Putamen (tissue), 1 donor: ENCODE data around the gene PADI2.
A peak's percentile ranks its signal among the peaks of the same experiment; 100 is the strongest.

Experiments used
- DNase-seq: peaks from one replicate; pipeline ENCODE4 v3.0.0-alpha.2; 2016; ENCODE audit warnings: low spot score

The PADI2 gene

DNA sequence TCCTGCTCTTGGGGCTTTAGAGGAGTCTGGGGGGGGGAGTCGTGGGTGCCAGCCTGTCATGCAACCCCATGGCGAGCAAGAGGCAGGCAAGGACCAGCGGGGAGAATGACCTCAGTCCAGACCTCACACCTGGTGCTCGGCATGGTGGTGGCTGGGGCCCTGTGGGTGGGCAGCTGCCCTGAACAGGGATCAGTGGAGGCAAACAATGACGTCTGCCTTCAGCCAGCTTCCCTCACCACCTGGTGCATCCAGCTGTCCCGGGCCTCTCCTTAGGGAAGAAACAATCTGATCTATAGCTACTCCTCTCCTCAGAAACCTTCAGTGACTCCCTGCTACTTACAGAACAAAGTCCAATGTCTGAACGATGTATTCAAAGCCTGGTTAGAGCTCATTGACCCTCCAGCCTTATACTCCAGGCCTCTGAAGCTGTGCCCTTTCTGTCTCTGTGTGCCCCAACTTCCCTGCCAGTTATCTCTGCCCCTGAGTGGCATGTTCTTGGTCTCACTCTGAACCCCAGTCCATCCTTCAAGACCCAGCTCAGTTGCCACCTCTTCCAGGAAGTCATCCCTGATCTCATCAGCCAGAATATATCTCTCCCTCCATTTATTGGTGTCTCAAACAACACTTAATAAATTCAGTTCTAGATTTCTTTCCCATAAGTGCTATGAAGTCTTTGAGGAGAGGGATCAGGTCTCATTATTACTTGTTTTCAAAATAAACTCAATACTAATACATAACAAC is 6.6 kb downstream of the PADI2 start:
- DNase-seq, result no peak

DNA sequence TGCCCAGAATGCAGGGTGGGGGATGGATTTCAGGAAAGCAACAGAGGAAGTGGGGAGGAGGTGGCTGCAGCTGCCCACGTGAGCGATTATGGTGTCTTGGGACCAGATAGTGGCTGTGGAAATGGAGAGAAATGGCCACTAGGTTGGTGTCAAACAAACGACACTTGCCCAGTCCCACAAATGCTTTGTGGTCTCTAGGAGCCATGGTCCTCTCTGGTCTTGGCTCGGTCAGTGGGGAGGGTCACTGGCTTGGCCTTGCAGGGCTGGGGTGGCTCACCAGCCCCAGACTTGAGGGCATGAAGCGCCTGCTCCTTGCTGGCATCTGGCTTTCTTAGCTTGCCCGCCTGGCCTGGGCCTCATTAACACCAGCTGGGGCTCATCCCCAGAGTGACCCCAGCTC is 7.2 kb downstream of the PADI2 start:
- no peak for DNase-seq

DNA sequence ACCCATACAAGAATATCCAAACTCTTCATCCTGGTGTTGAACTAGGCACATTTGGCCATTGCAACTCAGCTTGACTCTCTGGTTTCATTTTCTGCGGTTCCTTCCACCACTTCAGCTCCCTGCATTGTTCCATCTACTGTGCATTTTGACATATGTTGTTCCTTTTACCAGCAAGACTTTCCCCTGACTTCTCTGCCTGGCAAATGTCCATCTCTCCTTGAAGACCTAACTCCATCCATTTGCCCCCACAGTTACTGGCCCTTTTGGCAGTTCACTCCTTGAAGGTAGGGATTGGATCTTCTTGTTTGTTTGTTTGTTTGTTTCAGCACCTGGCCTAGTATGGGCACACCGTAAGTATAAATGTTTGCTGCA is 8.7 kb downstream of the PADI2 start:
- no peak for DNase-seq

DNA sequence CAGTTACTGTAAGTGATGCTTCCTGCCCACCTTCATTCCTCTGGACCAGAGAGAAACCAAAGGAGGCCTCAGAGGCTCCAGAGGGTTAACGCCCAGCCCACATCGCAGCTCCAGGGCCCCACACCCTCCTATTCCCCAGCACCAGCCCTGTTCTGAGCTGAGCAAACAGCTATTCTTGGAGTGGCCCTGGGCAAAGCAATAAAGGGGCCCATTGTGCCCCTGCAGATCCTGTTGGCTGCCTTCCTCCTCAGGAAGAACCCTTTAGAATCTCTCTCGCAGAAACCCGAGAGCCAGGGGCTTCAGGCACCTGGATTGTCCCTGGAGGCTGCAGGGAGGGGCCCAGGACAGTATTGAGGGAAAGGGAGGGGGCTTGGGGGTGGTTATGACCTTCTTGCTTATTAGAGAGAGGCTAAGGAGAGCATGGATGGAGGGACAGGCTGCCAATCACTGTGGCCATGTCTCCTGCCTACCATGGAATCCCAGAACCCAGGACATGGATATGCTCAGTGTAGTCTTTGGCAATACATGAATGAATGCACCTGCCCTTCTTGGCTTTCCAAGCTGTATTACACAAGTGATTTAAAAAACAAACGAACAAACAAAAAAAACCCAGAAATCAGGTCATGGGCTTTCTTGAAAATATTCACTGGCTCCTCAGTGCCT is 9.2 kb downstream of the PADI2 start:
- peak; percentile 90 for DNase-seq

DNA sequence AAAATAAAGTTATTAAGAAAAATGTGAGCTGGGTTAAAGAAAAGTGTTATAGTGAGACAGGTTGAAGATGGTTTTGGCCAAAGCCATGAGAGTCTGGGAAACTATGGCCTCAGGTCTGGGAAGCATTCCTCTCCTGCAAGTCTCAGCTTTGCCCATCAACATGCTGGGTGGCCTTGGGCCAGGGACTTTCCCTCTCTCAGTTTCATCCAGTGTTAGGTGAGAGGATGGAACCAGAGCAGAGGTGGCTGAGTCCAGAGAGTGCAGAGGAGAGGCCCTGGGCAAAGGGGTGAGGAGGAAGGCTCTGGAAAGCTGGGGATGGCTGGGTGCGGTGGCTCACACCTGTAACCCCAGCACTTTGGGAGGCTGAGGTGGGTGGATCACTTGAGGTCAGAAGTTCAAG is 10.5 kb downstream of the PADI2 start:
- no peak for DNase-seq

DNA sequence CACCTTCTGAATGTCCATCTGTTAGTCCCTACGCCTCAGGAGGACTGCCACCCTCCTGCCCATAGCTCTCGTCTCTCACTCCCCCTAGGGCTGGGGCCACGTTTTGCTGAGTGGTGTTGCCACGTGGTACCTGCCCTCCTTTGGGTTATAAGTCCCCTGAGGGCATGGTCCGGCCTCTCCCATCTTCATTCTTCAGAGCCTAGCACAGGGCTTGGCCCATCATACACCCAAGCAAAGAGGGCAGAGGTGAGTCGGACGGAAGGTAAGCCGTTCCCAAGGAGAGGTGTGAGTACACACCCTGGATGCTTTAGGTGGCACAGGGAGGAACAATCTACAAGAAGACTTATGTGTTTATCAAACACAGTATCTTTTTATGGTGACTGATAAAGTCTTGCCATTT is 10.9 kb downstream of the PADI2 start:
- DNase-seq, result no peak

DNA sequence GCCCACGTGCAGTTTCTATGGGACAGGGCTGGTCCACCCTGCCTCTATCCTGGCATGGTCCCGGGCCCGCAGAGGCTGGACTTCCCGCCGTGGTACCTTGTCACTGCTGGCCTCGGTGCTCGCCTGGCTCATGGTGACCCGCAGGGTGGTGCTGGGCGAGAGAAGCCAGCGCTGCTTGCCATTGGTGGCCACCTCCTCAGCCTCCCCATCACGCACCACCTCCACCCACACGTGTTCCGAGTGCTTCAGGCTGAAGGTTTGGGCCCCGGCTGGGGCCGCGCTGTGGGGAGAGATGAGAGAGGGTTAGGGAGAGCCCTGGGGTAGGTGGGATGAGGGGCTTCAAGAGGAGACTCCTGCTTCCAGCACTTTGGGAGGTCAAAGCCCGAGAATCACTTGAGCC is 14.5 kb downstream of the PADI2 start:
- no peak for DNase-seq

DNA sequence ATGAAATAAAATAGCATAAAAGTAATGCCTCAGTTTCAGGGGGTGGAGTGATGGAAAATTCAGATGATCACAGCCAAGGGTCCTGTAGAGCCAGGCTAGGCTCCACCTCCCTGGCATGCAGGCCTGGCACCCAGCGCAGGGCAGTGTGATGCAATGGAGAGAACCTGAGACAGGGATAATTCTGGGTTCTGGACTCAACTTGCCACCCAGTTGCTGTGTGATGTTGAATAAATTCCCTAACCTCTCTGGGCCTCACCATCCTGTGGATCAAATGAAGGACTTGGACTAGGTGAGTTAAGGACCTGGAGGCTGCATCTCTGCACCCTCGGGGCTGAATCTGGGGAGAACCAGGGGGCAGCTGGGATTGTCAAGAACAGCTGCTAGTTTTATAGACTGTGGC is 17.0 kb downstream of the PADI2 start:
- no peak for DNase-seq

DNA sequence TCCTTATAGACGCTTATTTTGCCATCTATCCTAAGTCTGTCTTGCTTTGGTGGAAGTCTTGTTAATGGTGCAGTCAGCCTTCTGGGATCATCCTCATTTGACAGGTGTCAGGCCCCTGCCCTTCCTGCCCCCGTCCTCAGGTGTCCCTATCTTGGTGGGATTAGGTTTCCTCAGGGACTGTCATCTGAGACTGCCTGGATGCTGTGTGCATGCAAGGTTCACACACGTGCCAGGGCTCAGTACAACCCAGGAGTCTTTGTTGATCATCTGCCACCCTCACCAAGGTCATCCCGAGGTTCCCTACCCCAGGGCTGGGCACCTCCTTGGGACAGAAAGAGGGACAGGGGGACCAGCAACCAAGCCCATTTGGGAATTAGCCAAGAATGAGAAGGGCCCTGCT is 18.0 kb downstream of the PADI2 start:
- no peak for DNase-seq

DNA sequence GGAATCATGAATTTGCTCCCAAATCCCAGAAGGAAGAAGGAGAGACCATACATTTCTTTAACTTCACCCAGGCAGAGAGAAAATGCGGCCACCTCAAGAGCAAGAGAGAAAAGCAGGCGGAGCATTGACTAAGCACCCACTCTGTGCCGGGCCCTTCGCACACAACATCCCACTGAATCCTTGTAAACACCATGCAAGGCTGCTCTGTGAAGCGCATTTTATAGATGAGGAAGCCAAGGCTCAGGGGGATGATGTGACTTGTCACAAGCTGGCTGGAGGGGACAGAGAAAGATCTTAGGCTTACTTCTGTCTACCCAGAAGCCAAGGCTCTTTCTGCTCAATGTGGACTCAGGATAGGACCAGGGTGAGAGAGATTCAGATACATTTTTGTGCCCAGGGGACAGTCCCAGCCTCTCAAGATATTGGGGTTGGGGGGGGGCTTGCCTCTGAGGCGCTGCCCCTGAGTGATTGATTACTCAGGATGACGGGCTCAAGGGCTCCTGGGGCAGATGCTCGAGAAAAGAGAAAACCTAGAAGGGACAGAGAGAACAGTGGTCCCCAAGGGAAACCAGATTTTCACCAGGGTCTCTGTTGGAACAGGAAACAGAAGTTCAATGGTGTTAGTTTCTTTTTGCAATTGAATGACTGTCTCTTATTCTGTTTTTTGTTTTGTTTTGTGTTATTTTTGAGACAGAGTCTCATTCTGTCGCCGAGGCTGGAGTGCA is 19.5 kb downstream of the PADI2 start:
- no peak for DNase-seq

DNA sequence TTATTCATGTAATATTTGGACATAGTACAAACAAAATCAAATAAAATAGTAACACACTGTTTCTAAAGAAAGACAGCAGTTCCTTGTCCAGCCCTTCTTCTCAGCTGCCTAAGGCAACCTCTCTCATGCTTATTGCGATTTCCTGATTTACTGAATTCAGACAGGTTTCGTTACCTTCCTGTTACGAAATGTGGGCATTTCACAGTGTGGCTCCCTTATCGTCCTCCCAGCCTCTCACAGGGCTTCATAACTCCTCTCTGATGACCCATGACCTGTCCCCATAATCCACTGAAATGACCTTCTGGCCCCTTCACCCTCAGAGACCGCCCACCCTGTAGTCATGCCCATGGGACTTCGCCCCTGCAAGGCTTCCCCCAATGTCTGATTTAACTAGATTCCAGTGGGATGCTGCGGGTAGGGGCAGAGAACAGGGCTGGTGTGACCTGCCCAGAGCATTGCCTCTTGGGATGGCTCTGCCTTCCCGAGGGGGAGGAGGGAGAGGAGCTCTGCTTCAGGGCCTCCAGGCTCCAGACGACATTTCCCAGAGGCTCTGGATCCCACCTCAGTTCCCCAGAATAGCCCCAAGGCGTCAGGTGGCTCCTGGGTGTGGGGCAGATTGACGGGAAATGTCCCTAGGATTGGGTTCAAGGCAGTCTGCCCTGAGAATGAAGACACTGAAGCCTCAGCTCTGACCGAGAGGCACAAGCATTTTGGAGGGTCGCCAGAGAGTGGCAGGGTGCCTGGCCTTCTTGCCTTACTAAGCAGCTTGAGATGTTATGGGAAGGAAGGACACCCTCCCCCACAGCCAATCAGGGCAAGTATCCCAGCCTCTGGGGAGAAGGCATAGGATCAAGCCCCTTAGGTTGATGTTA is 20.6 kb downstream of the PADI2 start:
- DNase-seq, result peak; percentile 63

DNA sequence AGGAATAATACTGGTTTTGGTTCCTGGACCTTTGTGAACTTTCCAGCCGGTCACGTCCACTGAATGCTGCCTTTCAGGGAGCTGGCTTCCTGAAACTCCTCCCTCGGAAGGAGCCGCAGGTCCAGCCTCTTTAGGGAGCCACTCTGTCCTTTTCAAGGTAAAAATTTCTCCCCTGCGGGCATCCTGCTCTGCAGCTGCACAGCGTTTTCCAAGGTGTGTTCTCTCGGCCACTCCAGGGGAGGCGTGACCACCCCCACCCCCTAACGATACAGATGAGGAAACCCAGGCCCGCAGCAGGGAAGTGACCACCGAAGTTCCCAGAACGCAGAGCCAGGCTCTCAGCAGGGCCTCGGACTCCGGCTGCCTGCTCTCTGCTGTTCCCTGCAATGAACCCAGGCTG is 21.5 kb downstream of the PADI2 start:
- no peak for DNase-seq

DNA sequence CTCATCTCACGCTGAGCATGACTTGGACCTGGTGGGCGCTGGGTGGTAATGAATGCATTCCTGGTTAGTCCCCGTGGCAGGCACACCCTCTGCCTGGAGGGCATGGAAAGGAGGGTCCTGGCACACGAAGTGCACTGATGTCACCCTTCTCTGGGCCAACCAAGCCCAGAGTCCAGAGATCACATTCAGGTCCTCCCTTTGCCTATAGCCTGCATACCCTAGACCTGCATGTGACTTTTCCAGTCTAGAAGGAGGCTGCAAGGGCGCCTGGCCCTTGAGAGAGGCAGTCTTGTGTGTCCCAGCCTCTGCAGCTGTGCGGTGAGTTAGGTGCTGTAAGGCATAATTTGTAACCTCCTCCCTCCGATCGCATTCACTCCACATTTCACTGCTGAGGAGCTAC is 22.1 kb downstream of the PADI2 start:
- DNase-seq, result no peak

DNA sequence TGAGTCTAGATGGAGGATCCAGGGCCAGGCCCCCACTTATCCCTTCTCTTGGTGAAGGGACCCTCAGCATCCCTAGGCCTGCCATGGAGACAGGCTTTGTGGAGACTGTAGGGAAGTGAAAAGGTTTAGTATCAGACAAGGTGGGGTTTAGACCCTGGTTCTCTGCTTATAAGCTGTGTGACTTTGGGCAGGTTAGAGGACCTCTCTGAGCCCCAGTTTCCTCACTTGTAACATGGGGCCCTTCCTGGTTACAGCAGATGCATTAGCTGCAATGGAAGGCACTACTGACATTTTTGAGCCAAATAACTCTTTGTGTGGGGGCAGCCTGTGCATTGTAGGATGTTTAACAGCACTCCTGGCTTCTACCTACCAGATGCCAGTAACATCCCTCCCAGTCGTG is 22.7 kb downstream of the PADI2 start:
- no peak for DNase-seq

DNA sequence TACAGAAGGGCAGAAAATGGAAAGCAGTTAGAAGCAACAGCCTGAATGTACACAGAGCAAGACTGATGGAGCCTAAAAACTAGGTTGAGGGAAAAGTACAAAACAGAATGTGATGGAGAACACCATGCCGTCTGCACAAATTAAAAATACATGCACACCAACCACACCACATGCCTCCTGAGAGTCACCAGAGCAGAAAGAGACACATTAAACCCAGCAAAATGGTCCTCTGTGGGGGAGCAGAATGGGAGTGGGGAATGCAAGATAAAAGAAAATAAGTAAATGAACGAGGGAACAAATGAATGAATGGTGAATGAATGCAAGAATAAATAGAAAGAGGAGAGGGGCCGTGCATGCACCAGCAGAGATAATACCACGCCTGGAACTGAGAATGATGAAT is 24.1 kb downstream of the PADI2 start:
- no peak for DNase-seq

DNA sequence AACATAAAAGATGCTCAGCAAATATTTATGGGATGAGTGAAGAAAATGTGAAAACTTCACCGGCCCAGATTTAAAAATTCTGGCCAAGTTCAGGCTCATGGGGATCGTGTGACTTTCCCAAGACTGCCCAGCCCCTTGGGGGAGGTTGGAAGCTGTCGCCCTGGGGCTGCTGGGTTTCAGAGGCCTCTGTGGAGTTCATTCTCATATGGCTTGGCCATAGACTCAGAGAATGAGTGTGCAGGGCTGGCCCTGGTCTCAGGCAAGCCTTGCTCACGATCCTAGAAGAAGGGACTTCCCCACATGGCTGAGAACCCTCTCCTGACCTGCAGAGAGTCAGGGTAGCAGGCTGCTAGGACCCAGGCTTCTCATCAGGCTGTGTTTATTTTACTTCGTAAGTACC is 24.6 kb downstream of the PADI2 start:
- DNase-seq, result no peak

DNA sequence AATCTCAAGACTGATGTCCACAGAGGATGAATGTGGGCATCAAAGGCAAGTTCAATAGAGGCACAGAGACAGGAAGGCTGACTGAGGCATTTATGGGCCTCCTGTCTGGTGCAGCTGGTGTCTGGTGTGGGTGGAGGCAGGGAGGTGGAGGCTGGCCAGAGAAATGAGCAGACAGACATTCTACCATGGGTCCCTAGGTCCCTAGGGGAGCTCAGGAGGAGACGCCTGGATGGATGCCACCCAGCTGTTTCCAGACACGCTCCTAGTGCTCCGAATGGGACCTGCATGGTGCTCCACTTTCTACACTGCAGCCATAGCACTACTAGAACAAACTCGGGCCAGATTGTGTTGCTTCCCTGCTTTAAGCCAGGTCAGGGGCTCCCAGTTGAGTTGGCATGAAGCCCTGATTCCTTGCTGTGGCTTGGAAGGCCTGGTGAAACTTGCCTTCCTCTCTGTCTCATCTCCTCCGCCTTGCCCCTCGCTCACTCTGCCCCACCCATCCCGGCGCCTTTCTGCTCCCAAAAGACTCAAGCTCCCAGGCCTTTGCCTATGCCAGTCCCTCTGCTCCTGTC is 25.3 kb downstream of the PADI2 start:
- DNase-seq, result no peak

DNA sequence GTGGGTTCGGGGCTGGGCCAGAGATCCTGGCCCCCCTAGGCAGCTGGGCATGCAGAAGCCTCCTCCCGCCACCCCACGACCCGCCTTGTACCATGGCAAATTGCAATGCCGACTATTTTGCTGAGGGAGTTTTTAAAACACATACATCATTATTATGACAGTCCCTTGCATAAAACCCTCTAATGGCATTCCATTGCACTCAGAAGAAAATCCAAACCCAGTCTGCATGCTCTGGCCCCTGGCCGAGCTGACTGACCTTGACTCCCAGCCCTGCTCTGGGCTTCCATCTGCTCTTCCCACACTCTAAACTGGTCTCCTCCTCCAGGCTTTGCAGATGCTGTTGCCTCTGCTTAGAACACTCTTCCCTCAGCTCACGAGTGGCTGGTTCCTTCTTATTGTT is 28.0 kb downstream of the PADI2 start:
- no peak for DNase-seq

DNA sequence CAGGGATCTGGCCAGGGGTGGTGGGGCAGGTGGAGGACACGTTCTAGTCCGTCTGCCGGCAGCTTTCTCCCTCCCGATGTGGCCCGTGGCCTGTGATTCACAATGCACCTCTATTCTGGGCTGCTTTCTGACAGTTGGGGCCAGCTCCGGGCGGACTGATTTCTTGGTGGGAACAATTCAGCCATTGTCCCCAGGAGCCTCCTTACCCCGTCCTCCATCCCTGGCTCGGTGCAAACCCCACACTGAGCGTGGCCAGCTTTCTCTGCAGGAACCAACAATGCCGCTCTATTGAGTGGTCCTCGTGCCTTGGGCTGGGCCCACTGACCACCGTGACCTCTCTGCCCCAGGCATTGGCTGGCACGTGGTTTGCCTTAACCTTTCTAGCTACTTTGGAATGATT is 29.7 kb downstream of the PADI2 start:
- DNase-seq, result peak; percentile 95

DNA sequence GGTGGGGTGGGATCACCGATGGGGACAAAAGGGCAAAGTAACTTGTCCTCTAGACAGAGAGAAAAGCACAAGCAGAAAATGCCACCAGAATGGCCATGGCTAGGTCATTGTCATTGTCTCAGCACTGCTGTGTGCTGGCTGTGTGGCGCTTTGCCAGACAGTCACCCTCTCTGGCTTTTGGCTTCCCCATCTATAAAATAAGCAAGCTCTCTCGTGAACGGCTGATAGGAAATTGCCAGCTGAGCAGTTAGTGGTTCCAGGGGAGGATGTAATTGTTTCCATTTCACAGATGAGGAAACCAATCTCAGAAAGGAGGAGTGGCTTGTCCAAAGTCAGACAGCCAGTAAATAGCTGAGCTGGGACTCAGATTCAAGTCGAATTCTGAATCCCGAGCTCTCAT is 32.5 kb downstream of the PADI2 start:
- no peak for DNase-seq

DNA sequence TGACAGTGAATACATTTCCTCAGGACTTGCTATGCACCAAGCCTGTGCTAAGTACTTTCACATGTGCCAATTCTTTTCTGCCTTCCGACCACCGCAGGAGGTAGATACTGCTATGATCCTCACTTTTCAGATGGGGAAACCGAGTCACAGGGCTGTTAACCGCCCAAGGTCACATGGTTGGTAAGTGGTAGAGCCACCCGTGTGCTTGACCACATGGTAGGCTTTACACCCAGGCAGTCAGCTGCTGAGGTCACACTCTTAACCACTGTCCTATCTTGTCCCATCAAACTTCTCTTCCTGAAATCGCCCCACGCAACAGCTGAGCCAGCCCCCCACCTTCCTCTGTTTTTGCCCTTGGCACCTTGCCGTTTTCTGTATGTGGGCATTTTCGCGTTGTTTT is 34.5 kb downstream of the PADI2 start:
- DNase-seq, result no peak

DNA sequence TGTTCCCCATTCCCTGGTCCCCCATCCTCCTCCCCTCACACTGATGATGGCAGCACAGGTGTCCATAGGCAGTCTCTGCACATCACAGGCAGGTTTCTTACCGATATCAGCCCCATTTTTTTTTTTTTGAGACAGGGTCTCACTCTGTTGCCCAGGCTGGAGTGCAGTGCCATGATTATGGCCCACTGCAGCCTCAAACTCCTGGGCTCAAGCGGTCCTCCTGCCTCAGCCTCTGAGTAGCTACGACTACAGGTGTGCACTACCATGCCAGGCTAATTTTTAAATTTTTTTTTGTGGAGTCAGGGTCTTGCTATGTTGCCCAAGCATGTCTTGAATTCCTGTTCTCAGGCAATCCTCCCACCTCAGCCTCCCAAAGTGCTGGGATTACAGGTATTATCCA is 36.5 kb downstream of the PADI2 start:
- no peak for DNase-seq
